HEK293T (cell line): ENCODE measurements around the gene SOCS7.

Experiments used
- CTBP1 ChIP-seq: fragments of 450-650 bp; IDR thresholded peaks from 2 replicates; pipeline ENCODE4 v1.6.1; 2016; ENCODE audit warnings: borderline replicate concordance
- SUZ12 ChIP-seq: fragments of 450-650 bp; IDR thresholded peaks from 2 replicates; pipeline ENCODE4 v1.6.1; 2016; ENCODE audit warnings: mild to moderate bottlenecking
- TARDBP ChIP-seq: fragments of 450-650 bp; IDR thresholded peaks from 2 replicates; pipeline ENCODE4 v1.6.1; 2016

DNA sequence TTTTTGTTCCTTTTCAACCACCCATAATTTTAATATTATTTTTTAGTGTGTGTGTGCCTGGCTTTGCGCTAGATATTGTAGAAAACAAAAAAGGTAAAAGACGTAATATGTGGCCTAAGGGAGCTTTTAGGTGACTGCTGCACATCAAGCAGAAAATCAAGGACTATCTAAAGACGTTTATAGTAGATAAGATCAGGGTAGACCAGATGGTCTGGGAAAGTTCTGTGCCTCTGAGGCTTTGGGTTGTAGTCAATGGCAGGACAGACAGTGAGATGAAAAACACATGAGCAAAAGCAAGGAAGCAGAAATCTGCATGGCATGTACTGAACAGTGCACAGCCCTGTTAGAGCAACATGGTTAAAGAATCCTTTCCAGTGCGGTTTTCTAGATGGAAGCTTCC lies 49.8 kb downstream of the SOCS7 start:
- no peak for TF ChIP-seq SUZ12
- no peak for TF ChIP-seq TARDBP
- TF ChIP-seq CTBP1, result no peak
